ENCODE results near the gene CRTAC1.

CRTAC1 gene

GRCh38 chr10:97898429-97898828, 132.0 kb downstream of the CRTAC1 start:
- DNase-seq (ENCODE audit: low read depth), result no peak

- DNase-seq (ENCODE audit: low read depth), result no peak
These were observed 133.6 kb downstream of the CRTAC1 start for GRCh38 chr10:97896756-97897358.

- no peak for DNase-seq (ENCODE audit: low read depth)
These were observed 134.5 kb downstream of the CRTAC1 start for GRCh38 chr10:97895915-97896314.

- no peak for DNase-seq (ENCODE audit: low read depth)
These were observed 135.3 kb downstream of the CRTAC1 start for GRCh38 chr10:97895084-97895483.

GRCh38 chr10:97894092-97894491, 136.3 kb downstream of the CRTAC1 start:
- no peak for DNase-seq (ENCODE audit: low read depth)

- no peak for DNase-seq (ENCODE audit: low read depth)
These were observed 137.5 kb downstream of the CRTAC1 start for GRCh38 chr10:97892939-97893338.

- DNase-seq (ENCODE audit: low read depth), result no peak
These were observed 137.9 kb downstream of the CRTAC1 start for GRCh38 chr10:97892506-97892905.

- no peak for DNase-seq (ENCODE audit: low read depth)
These were observed 138.8 kb downstream of the CRTAC1 start for GRCh38 chr10:97891497-97892167.

- peak; percentile 70 for DNase-seq (ENCODE audit: low read depth)
These were observed 140.8 kb downstream of the CRTAC1 start for GRCh38 chr10:97889461-97890265.

- peak; percentile 77 for DNase-seq (ENCODE audit: low read depth)
These were observed 141.7 kb downstream of the CRTAC1 start for GRCh38 chr10:97888641-97889262.

GRCh38 chr10:97888134-97888533, 142.3 kb downstream of the CRTAC1 start:
- no peak for DNase-seq (ENCODE audit: low read depth)

GRCh38 chr10:97887399-97887798, 143.0 kb downstream of the CRTAC1 start:
- no peak for DNase-seq (ENCODE audit: low read depth)

GRCh38 chr10:97886286-97886685, 144.1 kb downstream of the CRTAC1 start:
- no peak for DNase-seq (ENCODE audit: low read depth)

- no peak for DNase-seq (ENCODE audit: low read depth)
These were observed 147.3 kb downstream of the CRTAC1 start for GRCh38 chr10:97883092-97883485.

GRCh38 chr10:97882142-97883091, 148.0 kb downstream of the CRTAC1 start:
- peak; percentile 69 for DNase-seq (ENCODE audit: low read depth)

GRCh38 chr10:97880109-97880508, 150.3 kb downstream of the CRTAC1 start:
- no peak for DNase-seq (ENCODE audit: low read depth)

GRCh38 chr10:97879241-97879640, 151.2 kb downstream of the CRTAC1 start:
- no peak for DNase-seq (ENCODE audit: low read depth)

GRCh38 chr10:97876402-97876801, 154.0 kb downstream of the CRTAC1 start:
- no peak for DNase-seq (ENCODE audit: low read depth)

- DNase-seq (ENCODE audit: low read depth), result no peak
These were observed 155.0 kb downstream of the CRTAC1 start for GRCh38 chr10:97875391-97875790.

- no peak for DNase-seq (ENCODE audit: low read depth)
These were observed 156.1 kb downstream of the CRTAC1 start for GRCh38 chr10:97874332-97874731.

- DNase-seq (ENCODE audit: low read depth), result no peak
These were observed 156.9 kb downstream of the CRTAC1 start for GRCh38 chr10:97873569-97873968.

- no peak for DNase-seq (ENCODE audit: low read depth)
These were observed 159.4 kb downstream of the CRTAC1 start for GRCh38 chr10:97870990-97871389.

All from EH (cell line).